Right lung (tissue), 5 donors: ENCODE measurements around the gene SLC30A9. TPM values are rescaled to one million over a fixed set of nuclear protein-coding genes. Genes with fewer than 3 reads are reported as not detected.

Experiments used
- DNase-seq, 2 donors: peaks; one replicate each; pipeline ENCODE4 v3.0.0-alpha.2; 2013
- polyA plus RNA-seq, 5 donors: library from polyadenylated mRNA; unstranded; fragments of 120-200 nt; gene quantifications; one replicate each; pipeline versions ENCODE4 v1.2.1 to v1.2.3, GENCODE V29; 2013; ENCODE audit warnings: inconsistent platforms in 1 of 5, low replicate concordance in 1 of 5; ENCODE audit not compliant: insufficient read length in 5 of 5, insufficient read depth in 1 of 5

SLC30A9 gene
- polyA plus RNA-seq, 5 donors, result 64.5 to 104 (median 97.3) TPM

GRCh38 chr4:41992967-41993857 is 2.9 kb downstream of the SLC30A9 start:
- DNase-seq, result no peak

GRCh38 chr4:41994461-41994985 is 4.2 kb downstream of the SLC30A9 start:
- no peak for DNase-seq

DNA sequence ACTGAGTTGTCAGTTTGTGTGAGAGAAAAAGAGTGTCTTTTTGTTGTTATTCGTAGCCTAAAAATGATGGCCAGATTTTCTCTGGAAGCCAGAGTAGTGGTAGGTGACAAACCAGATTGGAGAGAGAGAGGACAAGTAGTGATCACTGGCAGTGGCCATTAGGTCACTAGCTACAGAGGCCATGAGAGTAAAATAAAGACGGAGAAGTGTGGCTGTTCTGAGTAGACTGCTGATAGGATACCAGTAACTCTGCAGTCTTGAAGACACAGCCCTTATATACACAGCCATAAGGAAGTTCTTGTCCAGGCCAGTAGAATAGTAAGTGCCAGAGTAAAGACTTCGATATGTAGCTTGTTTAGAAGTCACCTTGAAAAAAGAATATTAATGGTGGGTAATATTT is 7.7 kb downstream of the SLC30A9 start:
- DNase-seq, result no peak

GRCh38 chr4:41999321-41999720 is 9.0 kb downstream of the SLC30A9 start:
- no peak for DNase-seq

DNA sequence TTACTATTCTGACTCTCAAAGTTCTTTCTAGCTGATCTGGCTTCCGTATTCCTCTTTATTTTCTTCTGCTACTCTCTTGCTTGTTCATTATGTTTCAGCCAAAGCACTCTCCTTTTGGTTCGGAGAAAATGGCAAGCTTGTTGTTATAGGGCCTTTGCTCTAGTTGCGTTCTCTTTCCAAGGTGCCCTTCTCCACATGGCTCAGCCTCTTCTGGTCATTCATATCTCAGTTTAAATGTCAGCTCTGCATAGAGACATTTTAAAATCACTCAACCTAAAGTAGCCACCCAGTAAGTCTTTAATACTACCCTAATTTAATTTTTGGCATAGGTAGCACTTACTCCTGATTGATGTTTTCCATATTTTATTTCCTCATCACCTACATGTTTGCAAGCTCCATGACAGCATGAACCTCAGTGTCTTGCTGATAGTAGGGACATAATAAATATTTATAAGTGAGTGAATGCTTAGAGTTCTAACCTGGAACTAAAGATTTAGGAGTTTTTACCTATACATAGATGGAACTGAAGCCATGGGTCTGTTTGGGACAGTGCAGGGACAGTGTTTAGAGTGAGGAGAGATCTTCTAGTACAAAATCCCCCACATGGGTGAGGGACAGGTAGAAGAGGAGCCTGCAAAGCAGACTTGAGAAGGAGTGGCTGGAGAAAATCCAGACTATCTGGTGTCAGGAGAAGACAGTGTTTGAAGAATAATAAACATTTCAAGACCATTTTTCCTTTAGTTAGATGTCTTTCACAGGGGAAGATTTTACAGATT is 17.9 kb downstream of the SLC30A9 start:
- DNase-seq, result no peak

DNA sequence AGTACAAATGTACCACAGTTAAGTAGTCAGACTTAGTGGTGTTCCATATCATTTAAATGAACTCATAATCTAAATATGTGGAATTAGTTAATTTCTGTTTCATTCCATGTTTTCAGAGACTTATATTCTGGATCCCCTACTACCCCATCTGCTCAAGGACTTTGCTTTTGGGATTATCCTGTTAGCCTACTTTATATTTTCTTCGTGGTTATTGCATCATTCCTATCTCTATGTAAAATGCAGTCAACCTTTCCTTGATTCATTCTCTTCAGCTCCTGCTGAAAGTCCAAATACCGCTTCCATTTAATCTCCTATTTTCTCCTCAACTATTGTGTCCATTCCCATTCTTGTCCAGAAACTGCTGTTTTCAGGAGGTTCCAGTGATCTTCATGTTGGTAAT is 25.1 kb downstream of the SLC30A9 start:
- DNase-seq, result no peak

DNA sequence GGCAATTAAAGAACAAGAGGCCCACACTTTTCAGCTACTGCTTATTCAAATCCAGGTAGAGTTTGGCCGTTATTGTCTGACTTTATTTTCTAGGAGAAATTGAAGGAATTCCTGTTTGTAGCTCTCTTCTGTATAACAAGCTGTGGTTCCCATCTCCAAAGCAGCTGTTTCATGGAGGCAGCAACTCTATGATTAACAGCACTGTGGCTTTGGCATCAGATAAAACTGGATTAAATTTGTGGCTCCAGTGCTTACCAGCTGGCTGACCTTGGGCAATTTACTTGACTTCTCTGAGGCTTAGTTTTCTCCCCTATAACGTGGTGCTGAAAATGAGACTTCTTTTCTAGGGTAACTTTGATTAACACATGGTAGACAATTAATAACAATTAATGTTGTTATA is 28.1 kb downstream of the SLC30A9 start:
- no peak for DNase-seq

- no peak for DNase-seq
Observed at GRCh38 chr4:42048394-42048793, 58.1 kb downstream of the SLC30A9 start.

DNA sequence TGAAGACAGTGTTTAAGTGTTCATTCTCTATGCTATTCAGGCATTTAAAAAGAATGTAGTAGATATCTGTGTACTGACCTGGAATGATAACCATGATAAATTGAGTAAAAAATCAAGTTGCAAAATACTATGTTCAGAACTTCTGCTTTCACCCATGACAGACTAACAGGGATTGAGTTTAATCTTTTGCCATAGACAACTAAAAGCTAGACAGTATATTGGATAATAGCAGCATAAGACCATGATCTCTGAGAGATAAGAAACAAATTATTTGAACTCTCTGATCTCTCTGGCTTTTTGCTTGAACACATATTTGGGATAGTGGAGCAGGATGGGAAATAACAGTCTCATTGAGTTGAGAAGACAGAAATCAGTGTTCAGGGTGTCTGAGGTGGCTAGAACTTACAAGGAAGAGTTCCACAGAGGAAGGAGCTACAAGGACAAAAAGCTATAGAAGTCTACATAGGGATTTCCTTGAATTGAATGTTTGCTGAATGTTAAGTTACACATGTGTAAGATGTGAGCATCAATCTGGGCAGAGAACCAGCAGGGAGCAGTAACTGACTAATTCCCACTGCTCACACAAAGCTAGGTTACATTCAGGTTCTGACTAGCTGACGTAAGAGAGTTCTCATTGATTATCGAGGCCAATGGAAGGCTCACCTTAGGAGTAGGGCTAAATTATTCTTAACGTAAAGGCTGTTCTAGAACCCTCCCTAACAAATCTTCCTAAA is 60.4 kb downstream of the SLC30A9 start:
- no peak for DNase-seq

DNA sequence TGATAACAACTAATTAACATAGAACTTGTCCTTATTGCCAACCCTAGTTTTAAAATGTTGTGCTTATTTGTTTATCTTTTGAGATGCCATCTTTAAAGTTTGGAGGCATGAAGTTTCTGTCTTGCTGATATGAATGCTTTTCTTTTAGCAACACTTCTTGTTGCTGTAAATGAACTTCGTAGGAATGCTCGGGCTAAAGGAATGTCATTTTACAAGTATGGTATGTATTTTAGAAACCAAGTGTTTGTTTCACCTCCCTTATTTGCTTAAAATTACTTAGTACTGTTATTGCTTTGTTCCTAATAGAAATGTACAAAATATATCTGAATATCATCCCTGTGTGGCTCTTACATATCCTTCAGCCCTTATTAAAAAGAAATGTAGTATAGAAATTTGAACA is 76.1 kb downstream of the SLC30A9 start:
- DNase-seq, result no peak

DNA sequence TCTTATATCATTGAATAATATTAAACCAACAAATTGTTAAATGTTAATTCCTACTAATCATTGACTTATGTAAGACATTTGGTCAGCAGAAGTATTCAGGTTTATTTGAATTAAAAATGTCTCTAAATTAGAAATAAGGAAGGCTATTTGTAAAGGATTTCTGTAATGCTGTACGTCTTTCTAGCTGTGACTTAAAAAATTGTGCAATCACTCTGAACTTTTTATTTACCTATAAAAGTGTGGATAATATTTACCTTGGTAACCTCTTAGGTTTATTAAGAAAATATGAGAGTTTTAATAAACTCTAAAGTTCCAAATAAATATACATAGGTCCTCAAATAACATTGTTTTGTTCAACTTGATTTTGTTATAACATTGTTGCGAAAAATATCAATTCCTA is 76.9 kb downstream of the SLC30A9 start:
- no peak for DNase-seq

DNA sequence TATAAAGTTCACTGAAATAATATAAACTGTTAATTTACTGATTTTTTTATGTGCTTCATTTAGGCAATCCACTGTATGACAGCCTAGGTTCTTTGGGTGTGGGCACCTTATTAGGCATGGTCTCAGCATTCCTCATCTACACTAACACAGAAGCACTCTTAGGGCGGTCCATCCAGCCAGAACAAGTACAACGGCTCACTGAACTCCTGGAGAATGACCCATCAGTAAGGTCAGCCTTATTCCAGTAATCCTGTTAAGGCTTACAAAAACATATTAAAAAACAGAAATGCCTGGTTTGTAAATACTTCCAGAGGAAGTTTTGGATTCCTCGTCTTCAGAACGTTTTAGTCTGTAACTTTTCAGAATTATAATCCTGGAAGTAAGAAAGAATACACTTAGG is 80.1 kb downstream of the SLC30A9 start:
- no peak for DNase-seq

- no peak for DNase-seq
Observed at GRCh38 chr4:42074294-42074693, 84.0 kb downstream of the SLC30A9 start.

DNA sequence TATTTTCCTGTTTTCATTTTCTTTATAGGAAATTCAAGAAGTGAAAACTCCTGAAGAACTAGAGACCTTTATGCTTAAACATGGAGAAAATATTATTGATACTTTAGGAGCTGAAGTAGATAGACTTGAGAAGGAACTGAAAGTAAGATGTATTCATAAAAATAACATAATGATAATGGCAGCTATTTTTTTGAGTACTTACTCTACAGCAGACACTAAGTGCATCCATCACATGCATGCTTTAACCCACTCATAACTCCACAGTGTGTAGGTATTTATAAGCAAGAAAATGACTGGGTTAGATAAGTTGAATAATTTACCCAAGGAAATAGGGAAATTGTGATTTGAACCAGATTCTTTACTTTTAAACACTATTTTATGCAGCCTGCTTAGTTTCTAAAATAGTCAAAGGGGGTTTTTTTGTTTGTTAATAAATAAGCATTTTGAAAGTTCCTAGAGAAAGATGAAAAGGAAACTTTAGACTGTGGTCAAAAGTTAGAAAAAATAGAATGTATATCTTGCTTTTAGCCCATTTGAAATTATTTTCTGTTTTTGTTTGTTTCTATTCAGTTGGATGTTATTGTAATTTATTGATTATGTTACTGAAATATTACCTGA is 88.0 kb downstream of the SLC30A9 start:
- DNase-seq, result no peak

GRCh38 chr4:42080306-42080705 is 90.0 kb downstream of the SLC30A9 start:
- DNase-seq, result no peak

GRCh38 chr4:42083816-42084215 is 93.5 kb downstream of the SLC30A9 start:
- no peak for DNase-seq

DNA sequence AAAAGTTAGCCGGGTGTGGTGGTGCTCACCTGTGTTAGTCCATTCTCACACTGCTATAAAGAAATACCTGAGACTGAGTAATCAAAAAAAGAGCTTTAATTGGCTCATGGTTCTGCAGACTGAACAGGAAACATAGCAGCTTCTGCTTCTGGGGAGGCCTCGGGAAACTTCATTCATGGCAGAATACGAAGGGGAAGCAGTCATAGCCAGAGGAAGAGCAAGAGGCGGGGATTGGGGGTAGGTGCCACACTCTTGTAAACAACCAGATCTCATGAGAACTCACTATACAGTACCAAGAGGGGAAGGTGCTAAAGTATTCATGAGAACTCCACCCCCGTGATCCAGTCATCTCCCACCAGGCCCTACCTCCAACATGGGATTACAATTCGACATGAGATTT is 98.1 kb downstream of the SLC30A9 start:
- no peak for DNase-seq

GRCh38 chr4:42101446-42101975 is 111.2 kb downstream of the SLC30A9 start:
- DNase-seq, result no peak

GRCh38 chr4:42104521-42104920 is 114.2 kb downstream of the SLC30A9 start:
- DNase-seq, result no peak

DNA sequence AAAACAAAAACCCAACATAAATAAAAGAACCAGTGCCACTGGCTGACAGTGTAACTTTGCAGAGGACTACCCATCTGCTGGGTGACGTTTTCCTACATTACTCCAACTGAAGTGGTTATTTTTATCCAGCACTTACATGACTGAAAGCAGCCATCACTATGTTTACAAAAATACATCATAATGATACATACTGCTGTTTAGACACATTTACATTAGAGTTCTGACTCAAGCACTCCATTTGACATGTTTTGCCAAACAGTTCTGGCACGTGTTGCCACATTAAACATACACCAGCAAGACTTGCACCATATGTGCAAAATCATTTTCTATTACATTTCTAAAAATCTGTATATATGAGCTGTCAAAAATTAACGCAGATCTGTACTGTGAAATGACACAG is 122.5 kb downstream of the SLC30A9 start:
- no peak for DNase-seq

GRCh38 chr4:42119886-42120285 is 129.6 kb downstream of the SLC30A9 start:
- no peak for DNase-seq
